Lower lobe of right lung (tissue), 2 donors: ENCODE measurements around the gene ENGASE. TPM values are rescaled to one million over a fixed set of nuclear protein-coding genes. Genes with fewer than 3 reads are reported as not detected.

Experiments
- ATAC-seq, 2 donors: fragments of 200-7000 bp; cut with Tn5 transposase; one replicate each; pipeline ENCODE4 v1.9.1; 2020 to 2022; ENCODE audit warnings: mild to moderate bottlenecking in 2 of 2, moderate library complexity in 2 of 2
- DNase-seq: peaks from one replicate; pipeline ENCODE4 v3.0.0-alpha.2; 2020
- H3K27ac ChIP-seq: fragments of 200-600 bp; one replicate; pipeline ENCODE4 v1.8.0; 2022
- H3K27me3 ChIP-seq: fragments of 200-600 bp; one replicate; pipeline ENCODE4 v1.8.0; 2022; ENCODE audit warnings: low read depth
- H3K36me3 ChIP-seq: fragments of 200-600 bp; one replicate; pipeline ENCODE4 v1.8.0; 2022; ENCODE audit warnings: mild to moderate bottlenecking
- H3K4me1 ChIP-seq: fragments of 200-600 bp; one replicate; pipeline ENCODE4 v1.8.0; 2022
- H3K4me3 ChIP-seq: fragments of 200-600 bp; one replicate; pipeline ENCODE4 v1.8.0; 2022; ENCODE audit warnings: mild to moderate bottlenecking
- H3K9me3 ChIP-seq: fragments of 200-600 bp; one replicate; pipeline ENCODE4 v1.8.0; 2022
- intact Hi-C: fragments of 100-400 bp; cut with DNase I; formaldehyde crosslinking; loops from one replicate; pipeline ENCODE4 v1.11.0; 2022
- total RNA-seq: library from RNA; stranded (reverse); fragmentation: NEBNext Ultra II Directional; extraction: Animal tissue kit (Norgen Biotek cat#: 25700); gene quantifications from one replicate; pipeline ENCODE4 v1.2.1, GENCODE V29; 2021
- TF ChIP-seq, protein P1 (sequence below): fragments of 200-600 bp; IDR thresholded peaks from one replicate; pipeline ENCODE4 v1.8.0; 2022; ENCODE audit warnings: antibody characterized with exemption, mild to moderate bottlenecking
- donor health status: DM: no; HTN: yes; CAD: no; lungs with severe emphysema.

ENGASE gene
- total RNA-seq, 1 donor from 2014 or later: 56.4 TPM

DNA sequence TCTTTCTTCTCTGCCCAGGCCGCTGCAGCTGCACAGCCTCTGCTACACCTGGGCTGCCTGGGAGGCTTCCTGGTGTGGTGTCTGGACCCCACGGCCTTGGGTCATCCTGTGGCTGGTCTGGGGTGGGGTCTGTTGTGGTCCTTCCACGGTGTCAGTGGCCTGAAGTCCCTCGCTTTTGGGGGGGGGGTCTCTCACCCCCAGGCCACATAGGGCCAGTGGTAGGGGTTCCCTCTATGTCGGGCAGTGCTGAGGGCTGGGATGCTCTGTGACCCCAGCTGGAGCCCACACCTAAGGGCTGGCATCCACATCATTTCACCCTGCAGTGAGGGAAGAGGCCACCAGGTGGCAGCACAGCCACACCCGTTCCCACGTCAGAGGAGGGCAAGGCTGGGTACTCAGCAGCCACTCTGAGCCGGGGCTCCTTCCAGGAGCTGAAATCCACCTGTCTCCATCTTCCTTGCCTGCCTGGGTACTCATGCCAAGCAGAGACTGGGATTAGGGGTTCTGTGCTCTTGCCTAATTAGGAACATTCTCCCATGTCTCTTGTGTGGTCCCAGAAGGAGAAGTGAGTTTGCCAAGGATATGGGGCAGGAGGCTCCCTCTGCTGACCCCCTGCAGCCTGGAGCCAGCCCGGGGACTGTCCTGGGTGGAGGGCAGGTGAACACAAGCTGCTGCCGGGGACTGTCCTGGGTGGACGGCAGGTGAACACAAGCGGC is 13.0 kb downstream of the ENGASE start:
- Histone ChIP-seq H3K4me3 (no peak overlapping the region), H3K9me3 (no peaks in the 10 kb centered on the region), H3K36me3 (peaks cover 47% of the 10 kb centered on the region), H3K4me1 (no peaks in the 10 kb centered on the region), H3K27ac (no peak overlapping the region), H3K27me3 (peaks cover 17% of the 10 kb centered on the region)
- TF ChIP-seq, protein P1, sequence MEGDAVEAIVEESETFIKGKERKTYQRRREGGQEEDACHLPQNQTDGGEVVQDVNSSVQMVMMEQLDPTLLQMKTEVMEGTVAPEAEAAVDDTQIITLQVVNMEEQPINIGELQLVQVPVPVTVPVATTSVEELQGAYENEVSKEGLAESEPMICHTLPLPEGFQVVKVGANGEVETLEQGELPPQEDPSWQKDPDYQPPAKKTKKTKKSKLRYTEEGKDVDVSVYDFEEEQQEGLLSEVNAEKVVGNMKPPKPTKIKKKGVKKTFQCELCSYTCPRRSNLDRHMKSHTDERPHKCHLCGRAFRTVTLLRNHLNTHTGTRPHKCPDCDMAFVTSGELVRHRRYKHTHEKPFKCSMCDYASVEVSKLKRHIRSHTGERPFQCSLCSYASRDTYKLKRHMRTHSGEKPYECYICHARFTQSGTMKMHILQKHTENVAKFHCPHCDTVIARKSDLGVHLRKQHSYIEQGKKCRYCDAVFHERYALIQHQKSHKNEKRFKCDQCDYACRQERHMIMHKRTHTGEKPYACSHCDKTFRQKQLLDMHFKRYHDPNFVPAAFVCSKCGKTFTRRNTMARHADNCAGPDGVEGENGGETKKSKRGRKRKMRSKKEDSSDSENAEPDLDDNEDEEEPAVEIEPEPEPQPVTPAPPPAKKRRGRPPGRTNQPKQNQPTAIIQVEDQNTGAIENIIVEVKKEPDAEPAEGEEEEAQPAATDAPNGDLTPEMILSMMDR: peak; percentile 93
- DNase-seq: peak; percentile 79
- intact Hi-C loops: no loop called here
- peak; percentile 78 to 80 for ATAC-seq

DNA sequence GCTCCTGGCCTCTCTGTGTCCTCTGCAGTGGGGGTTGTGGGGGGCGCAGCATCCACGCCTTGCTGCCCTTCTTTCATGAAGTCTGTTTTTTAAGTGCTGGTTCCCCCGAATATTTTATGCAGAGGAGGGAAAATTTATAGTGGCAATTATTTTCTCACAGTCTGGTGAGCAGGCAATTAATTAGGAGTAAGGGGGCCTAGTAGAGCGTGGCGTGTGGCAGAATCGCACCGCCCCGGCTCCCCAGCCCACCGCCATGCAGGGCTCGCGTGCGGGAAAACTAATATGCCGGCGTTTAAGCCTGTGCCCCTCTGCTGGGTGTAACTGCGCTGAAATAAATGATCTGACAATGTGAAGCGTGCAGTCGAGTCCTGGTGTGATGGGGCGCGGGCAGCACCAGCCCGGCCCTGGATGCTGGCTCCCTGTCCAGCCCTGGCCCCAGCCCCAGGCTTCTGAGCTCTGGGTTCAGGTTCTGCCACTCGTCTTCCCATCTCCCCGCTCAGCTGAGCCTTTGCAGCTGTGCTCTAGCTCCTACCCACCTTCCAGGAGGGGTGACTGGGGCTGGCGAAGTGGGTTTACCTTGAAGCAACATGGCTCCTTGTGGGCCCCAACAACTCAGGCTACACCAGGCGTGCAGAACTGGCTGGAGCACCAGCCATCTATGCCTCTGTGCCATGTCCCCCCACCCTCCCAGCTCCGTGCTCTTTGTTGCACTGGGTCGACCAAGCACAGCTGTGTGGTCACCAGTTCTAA is 13.8 kb downstream of the ENGASE start:
- H3K27ac ChIP-seq: no peak overlapping the region
- no peak overlapping the region for H3K4me3 ChIP-seq
- H3K27me3 ChIP-seq: peaks cover 25% of the 10 kb centered on the region
- TF ChIP-seq, protein P1: no peak
- peaks cover 38% of the 10 kb centered on the region for H3K36me3 ChIP-seq
- no peak for ATAC-seq
- DNase-seq: no peak
- no peaks in the 10 kb centered on the region for H3K9me3 ChIP-seq
- intact Hi-C loops: no loop called here
- H3K4me1 ChIP-seq: no peaks in the 10 kb centered on the region

DNA sequence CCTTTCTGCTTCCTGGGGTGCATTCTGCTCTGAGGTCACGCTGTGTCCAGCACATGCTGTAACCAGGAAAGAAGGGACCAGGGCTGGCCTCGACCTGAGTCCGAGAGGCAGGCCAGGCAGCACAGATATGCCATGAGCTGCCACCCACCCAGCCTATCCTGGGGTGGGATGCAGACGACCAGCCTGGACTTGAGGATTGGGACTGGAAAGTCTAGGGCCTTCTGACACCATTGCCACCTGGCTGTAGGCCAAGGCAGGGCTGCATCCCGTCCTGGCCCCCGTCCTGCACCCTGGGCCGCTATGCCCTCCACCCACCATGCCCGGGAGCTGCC is 14.3 kb downstream of the ENGASE start:
- DNase-seq: no peak
- Histone ChIP-seq H3K36me3 (peaks cover 33% of the 10 kb centered on the region), H3K4me3 (no peak overlapping the region), H3K9me3 (no peaks in the 10 kb centered on the region), H3K4me1 (no peaks in the 10 kb centered on the region), H3K27me3 (peaks cover 31% of the 10 kb centered on the region), H3K27ac (no peak overlapping the region)
- TF ChIP-seq, protein P1: no peak
- ATAC-seq: no peak
- intact Hi-C loops: no loop called here

DNA sequence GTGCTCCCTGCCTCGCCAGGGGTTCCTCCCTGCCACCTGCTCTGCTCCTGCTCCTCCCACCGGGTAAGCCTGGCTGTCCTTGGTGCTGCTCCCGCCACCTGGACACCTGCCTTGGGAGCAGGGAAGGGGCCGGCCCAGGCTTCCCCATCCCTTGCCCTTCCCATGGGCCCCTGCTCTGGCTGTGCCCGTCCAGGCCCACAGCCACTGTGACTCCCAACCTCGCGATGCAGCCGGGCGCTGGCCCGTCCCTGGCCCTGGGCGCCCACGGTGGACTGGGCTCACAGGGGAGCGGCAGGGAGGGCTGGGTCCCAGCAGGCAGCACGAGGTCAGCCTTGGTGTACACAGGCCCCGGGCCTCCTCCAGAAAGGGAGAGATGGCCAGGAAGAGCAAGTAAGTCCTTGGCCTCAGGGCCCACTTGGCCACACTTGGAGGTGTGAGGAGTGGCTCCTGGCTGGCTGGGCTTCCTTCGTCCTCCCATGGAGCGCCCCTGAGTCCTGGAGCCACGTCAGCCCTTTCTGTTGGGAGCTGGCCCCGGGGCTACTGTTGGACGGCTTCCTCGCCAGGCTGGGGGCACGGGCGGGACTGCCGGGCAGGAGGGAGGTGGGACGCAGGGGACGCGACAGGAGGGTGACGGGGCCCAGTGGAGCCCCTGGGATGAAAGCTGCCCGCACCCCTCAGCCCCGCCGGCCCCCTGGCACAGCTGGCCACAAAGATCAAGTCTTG is 15.3 kb downstream of the ENGASE start:
- intact Hi-C loops: no loop called here
- peaks cover 36% of the 10 kb centered on the region for H3K27me3 ChIP-seq
- TF ChIP-seq, protein P1: no peak

DNA sequence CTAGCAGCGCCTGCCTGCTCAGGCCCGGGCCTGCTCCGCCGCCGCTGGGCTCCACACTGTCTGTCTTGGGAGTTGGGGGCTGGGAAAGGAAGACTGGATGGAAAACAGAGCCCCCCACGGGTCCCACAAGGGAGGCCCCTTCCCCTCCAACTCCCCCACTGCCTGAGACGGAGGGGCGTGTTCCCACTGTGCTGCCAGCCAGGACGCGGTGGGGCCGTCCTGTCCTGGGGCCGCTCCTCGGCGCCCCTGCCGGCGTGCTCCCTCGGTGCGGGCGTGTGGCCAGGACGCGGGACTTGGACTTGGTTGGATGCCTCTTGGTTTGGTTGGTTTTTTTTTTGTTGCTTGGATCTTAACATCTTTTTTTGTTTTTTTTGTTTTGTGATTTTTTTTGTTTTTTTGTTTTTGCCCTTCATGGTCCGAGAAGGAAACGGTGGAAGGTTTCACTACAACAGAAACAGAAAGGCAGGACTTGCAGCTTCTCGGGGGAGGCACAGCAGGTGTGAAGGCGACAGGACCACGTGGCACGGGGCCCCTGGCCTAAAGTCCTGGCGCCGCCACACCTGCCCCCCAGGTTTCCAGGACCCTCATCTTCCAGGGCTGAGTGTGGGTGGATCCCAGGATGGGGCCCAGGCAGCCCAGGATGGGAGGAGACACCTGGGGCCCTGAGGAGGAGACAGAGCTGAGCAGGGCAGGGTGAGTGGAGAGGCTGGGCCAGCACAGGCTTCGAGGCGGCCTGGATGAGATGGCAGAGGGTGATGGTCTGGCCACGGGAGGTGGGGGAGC is 16.0 kb downstream of the ENGASE start:
- no peaks in the 10 kb centered on the region for H3K9me3 ChIP-seq
- peaks cover 16% of the 10 kb centered on the region for H3K36me3 ChIP-seq
- H3K27ac ChIP-seq: no peak overlapping the region
- ATAC-seq (no peak), DNase-seq (no peak)
- TF ChIP-seq, protein P1: peak; percentile 22
- intact Hi-C loops: no loop called here
- H3K4me1 ChIP-seq: no peaks in the 10 kb centered on the region
- H3K4me3 ChIP-seq: no peak overlapping the region
- H3K27me3 ChIP-seq: peaks cover 42% of the 10 kb centered on the region

More for the DNA sequence above, 15.3 kb downstream of the ENGASE start:
- DNase-seq (no peak), ATAC-seq (no peak)
- peaks cover 24% of the 10 kb centered on the region for H3K36me3 ChIP-seq
- H3K27ac ChIP-seq: no peak overlapping the region
- H3K4me1 ChIP-seq: no peaks in the 10 kb centered on the region
- no peak overlapping the region for H3K4me3 ChIP-seq
- no peaks in the 10 kb centered on the region for H3K9me3 ChIP-seq
